Pancreas (tissue), 10 donors: ENCODE measurements around the gene ACSL6. TPM values are rescaled to one million over a fixed set of nuclear protein-coding genes. Genes with fewer than 3 reads are reported as not detected.

Experiments
- ATAC-seq, 4 donors: fragments of 200-7000 bp; cut with Tn5 transposase; one replicate each; pipeline versions ENCODE4 v1.8.0 to v1.9.1; 2020; ENCODE audit warnings: mild to moderate bottlenecking in 4 of 4, moderate library complexity in 4 of 4
- DNase-seq, 6 donors: peaks; one replicate each; pipeline ENCODE4 v3.0.0-alpha.2; 2020
- FAIRE-seq: peaks from 2 replicates; lab custom pipeline; 2012; peaks lifted over from hg19 to GRCh38; lab: Jason Lieb, UNC
- H3K27ac ChIP-seq, 4 donors: fragments of 200-600 bp; sonication (generic); 1 replicate in 3 of 4; 2 replicates in 1 of 4; pipeline versions ENCODE4 v1.5.0 to v1.8.0; 2020
- H3K27me3 ChIP-seq, 4 donors: fragments of 200-600 bp; one replicate each; pipeline ENCODE4 v1.8.0; 2021
- H3K36me3 ChIP-seq, 3 donors: fragments of 200-600 bp; sonication (generic) in 1 of 3; one replicate each; pipeline versions ENCODE4 v1.5.0 to v1.8.0; 2020 to 2021
- H3K4me1 ChIP-seq, 3 donors: fragments of 200-600 bp; one replicate each; pipeline ENCODE4 v1.8.0; 2021
- H3K4me3 ChIP-seq, 4 donors: fragments of 200-600 bp; sonication (generic) in 2 of 4; one replicate each; pipeline versions ENCODE4 v1.5.0 to v1.8.0; 2020 to 2021
- H3K9me3 ChIP-seq, 4 donors: fragments of 200-600 bp; one replicate each; pipeline ENCODE4 v1.8.0; 2021
- WGBS, 2 donors: extraction: QIAGEN DNeasy Blood & Tissue Kit; methylation state at CpG; one replicate each; pipeline ENCODE4 v1.1.7; 2013; 5-methylcytosine and 5-hydroxymethylcytosine counted together
- intact Hi-C, 3 donors: fragments of 100-400 bp; cut with DNase I; formaldehyde crosslinking; loops; one replicate each; pipeline versions ENCODE4 v1.11.1 to v1.14.2; 2022
- polyA plus RNA-seq, 2 donors: library from polyadenylated mRNA; stranded (reverse); fragments of 200-250 nt; gene quantifications; one replicate each; pipeline ENCODE4 v1.2.3, GENCODE V29; 2013
- total RNA-seq, 6 donors: library from RNA; stranded (reverse); fragmentation: NEBNext Ultra II Directional in 4 of 6; extraction: Animal tissue kit (Norgen Biotek cat#: 25700) in 4 of 6; gene quantifications; one replicate each; pipeline versions ENCODE4 v1.2.1 to v1.2.4, GENCODE V29; 2021 to 2023
- TF ChIP-seq, protein P1 (sequence below), 4 donors: fragments of 200-600 bp; sonication (generic) in 3 of 4; IDR thresholded peaks; one replicate each; pipeline versions ENCODE4 v1.5.0 to v1.8.0; 2021; ENCODE audit warnings: antibody characterized with exemption in 4 of 4
- donor health status: healthy with polysubstance abuse.
- donor health status: DM: no; HTN: no; CAD: no; lungs with moderate emphysema.
- donor health status: DM: no; HTN: no; CAD: no.
- donor health status: control.
- donor health status: control.
- donor health status: Bipolar disorder and iron deficiency.
- donor health status: DM: yes; HTN: yes; CAD: no.
- donor health status: DM: no; HTN: no; CAD: no.
- donor health status: DM: no; HTN: no; CAD: no.
- donor health status: DM: yes; HTN: yes; CAD: no.

ACSL6 gene
- total and polyA plus RNA-seq, 8 donors = 0.83 to 3.3 (median 1.1) TPM

DNA sequence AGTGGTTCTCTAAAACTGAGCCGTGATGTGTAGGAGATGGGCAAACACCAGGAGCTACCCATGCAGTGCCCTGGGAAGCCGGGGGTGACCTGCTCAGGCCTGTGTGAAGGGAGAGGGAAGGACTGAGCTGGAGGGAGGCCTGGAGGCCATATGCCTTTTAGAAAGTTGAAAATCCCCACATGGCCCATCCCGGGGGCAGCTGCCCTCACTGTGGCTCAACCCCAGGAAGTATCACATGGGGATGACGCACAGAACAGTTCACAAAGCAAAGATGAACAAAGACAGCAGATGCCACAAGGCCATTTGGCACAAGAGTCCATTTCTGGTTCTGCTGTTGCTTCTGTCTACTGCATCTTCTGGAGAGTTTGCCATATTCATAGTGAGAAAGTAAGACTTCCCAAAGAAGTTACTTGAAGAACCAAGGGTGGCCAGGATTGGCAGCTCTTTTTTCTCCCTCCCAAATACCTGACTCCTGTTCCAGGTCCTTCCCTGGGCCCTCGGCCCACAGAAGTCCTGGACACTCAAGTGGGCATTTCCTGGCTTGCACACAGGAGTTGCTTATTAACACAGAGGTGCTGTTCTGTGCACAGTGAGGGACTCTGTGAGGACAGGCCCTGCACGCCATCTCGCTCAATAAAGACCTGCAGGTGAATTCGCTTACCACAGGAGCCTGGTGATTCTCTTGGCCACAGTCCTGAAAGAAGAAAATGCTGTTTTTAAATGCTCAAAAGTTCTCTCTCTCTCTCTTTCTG is 25.1 kb downstream of the ACSL6 start:
- ATAC-seq (no peak), DNase-seq (peak in 2 of 6 donors; percentile 17 to 19), FAIRE-seq (no peak)
- H3K4me1 ChIP-seq = no peaks in the 10 kb centered on the region
- TF ChIP-seq, protein P1, sequence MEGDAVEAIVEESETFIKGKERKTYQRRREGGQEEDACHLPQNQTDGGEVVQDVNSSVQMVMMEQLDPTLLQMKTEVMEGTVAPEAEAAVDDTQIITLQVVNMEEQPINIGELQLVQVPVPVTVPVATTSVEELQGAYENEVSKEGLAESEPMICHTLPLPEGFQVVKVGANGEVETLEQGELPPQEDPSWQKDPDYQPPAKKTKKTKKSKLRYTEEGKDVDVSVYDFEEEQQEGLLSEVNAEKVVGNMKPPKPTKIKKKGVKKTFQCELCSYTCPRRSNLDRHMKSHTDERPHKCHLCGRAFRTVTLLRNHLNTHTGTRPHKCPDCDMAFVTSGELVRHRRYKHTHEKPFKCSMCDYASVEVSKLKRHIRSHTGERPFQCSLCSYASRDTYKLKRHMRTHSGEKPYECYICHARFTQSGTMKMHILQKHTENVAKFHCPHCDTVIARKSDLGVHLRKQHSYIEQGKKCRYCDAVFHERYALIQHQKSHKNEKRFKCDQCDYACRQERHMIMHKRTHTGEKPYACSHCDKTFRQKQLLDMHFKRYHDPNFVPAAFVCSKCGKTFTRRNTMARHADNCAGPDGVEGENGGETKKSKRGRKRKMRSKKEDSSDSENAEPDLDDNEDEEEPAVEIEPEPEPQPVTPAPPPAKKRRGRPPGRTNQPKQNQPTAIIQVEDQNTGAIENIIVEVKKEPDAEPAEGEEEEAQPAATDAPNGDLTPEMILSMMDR (IDR thresholded peaks at IDR 0.05) = no peak
- H3K36me3 ChIP-seq = no peaks in the 10 kb centered on the region
- H3K4me3 ChIP-seq = no peak overlapping the region
- H3K27me3 ChIP-seq = no peaks in the 10 kb centered on the region
- H3K27ac ChIP-seq = no peak overlapping the region
- 84 to 91% methylated on average over 8 of the region's 8 CpGs for WGBS, 2 donors
- H3K9me3 ChIP-seq = no peaks in the 10 kb centered on the region
- intact Hi-C loops = no loop called here

DNA sequence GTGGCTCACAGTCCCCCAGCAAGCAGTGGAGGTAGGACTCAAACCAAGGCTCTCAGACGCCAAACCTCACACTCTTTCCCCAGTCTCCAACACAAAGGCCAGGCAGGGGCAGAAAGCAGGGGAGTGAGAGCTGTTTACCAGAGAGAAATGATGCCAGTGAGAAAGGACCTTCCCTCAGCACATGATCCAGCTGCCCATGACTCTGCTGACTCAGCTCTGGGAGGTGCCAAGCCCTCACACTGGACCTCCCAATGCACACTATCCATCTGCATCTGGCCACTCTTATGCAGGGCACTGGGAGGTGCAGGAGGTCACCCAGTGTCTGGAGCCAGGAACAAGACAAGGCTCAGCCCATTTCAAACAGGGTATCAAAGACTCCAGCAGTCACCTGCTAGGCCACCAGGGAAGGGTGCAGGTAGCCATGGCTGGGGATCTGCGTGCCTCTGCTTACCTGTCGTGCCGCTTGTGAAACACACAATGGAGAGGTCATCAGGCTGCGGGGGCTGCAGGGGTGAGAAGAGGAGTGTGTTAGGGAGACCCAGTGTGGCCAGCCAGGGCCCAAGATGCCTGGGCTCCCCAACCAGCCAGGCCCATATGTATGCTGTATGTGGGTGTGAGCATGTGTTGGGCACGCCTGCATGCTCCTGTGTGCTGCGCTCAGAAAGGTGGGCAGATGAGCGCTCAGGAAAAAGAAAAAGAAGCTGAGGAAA is 26.3 kb downstream of the ACSL6 start:
- H3K4me3 ChIP-seq = no peak overlapping the region
- no peaks in the 10 kb centered on the region for H3K36me3 ChIP-seq
- no peak for ATAC-seq
- intact Hi-C loops = no loop called here
- TF ChIP-seq, protein P1 (IDR thresholded peaks at IDR 0.05) = no peak
- no peak overlapping the region for H3K27ac ChIP-seq
- FAIRE-seq = no peak
- no peaks in the 10 kb centered on the region for H3K9me3 ChIP-seq
- H3K4me1 ChIP-seq = no peaks in the 10 kb centered on the region
- DNase-seq = peak in 2 of 6 donors; percentile 31 to 34
- no peaks in the 10 kb centered on the region for H3K27me3 ChIP-seq
- WGBS, 2 donors = 91 to 92% methylated on average over 8 of the region's 8 CpGs

DNA sequence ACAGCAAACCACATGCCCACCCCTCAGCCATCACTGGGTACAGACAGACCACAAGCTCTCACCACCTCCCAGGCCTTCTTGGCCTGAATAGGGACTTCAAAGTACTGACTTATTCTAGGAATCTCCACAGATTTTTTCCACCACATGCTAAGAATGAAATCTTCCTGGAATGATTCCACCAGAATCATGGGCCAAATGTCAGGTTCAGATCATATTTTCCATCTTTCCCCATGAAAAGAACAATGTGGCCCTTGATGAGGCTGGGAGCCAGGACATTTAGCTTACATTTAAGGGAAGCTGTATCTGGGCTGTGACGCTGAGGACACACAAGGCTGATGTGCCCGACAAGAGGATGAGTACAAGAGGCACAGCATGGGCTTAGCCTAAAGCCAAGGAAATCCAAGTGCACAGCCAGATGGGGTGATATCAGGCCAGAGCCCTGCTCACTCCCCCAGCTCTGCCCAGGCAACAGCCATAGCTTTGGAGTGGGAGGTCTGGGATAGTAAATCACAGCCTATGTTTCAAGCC is 28.1 kb downstream of the ACSL6 start:
- Histone ChIP-seq H3K27me3 (no peaks in the 10 kb centered on the region), H3K36me3 (no peaks in the 10 kb centered on the region), H3K4me3 (no peak overlapping the region), H3K27ac (no peak overlapping the region), H3K4me1 (no peaks in the 10 kb centered on the region), H3K9me3 (no peaks in the 10 kb centered on the region)
- DNase-seq (no peak), FAIRE-seq (no peak), ATAC-seq (no peak)
- TF ChIP-seq, protein P1 (IDR thresholded peaks at IDR 0.05) = no peak
- intact Hi-C loops = no loop called here
- 72 to 75% methylated on average over 2 of the region's 2 CpGs for WGBS, 2 donors

DNA sequence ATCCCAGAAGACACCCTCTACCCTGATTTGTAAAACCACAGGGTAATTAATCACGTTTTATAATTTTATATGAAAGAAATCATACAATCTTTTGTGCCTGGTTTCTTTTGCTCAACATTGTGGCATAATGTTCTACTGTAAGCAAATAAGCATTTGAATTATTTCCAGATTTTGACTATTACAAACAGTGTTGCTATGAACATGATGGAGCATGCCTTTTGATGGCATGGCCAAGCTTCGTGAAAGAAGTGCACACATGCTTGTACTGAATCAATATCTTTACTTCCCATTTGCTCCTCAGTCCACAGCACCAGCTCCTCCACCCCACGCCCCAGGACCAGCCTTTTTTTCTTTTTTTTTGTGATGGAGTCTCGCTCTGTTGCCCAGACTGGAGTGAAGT is 29.9 kb downstream of the ACSL6 start:
- DNase-seq = no peak
- no peak for FAIRE-seq
- TF ChIP-seq, protein P1 (IDR thresholded peaks at IDR 0.05) = no peak
- WGBS, 2 donors = 63 to 65% methylated on average over 4 of the region's 4 CpGs
- no peaks in the 10 kb centered on the region for H3K4me1 ChIP-seq
- ATAC-seq = no peak
- H3K27ac ChIP-seq = no peak overlapping the region
- intact Hi-C loops = no loop called here
- H3K9me3 ChIP-seq = no peaks in the 10 kb centered on the region
- no peaks in the 10 kb centered on the region for H3K36me3 ChIP-seq
- no peaks in the 10 kb centered on the region for H3K27me3 ChIP-seq
- H3K4me3 ChIP-seq = no peak overlapping the region
